D721Med (cell line): Measurements from ENCODE around the gene CIAO1.

Experiments
- DNase-seq: peaks from one replicate; pipeline ENCODE4 v3.0.0; 2011; ENCODE audit warnings: low spot score; ENCODE audit not compliant: insufficient read length
- FAIRE-seq: peaks from 2 replicates; lab custom pipeline; 2011; peaks lifted over from hg19 to GRCh38; lab: Jason Lieb, UNC
- TF ChIP-seq, protein P1 (sequence below): IDR thresholded peaks from 2 replicates; pipeline ENCODE4 v1.5.1; 2012; ENCODE audit warnings: mild to moderate bottlenecking, control low read depth; ENCODE audit not compliant: insufficient read depth; ENCODE audit errors: missing control alignments

CIAO1 gene

GRCh38 chr2:96317584-96317997 is 51.6 kb downstream of the CIAO1 start:
- DNase-seq: no peak
- FAIRE-seq: no peak
- TF ChIP-seq, protein P1, sequence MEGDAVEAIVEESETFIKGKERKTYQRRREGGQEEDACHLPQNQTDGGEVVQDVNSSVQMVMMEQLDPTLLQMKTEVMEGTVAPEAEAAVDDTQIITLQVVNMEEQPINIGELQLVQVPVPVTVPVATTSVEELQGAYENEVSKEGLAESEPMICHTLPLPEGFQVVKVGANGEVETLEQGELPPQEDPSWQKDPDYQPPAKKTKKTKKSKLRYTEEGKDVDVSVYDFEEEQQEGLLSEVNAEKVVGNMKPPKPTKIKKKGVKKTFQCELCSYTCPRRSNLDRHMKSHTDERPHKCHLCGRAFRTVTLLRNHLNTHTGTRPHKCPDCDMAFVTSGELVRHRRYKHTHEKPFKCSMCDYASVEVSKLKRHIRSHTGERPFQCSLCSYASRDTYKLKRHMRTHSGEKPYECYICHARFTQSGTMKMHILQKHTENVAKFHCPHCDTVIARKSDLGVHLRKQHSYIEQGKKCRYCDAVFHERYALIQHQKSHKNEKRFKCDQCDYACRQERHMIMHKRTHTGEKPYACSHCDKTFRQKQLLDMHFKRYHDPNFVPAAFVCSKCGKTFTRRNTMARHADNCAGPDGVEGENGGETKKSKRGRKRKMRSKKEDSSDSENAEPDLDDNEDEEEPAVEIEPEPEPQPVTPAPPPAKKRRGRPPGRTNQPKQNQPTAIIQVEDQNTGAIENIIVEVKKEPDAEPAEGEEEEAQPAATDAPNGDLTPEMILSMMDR: no peak

- DNase-seq (no peak), FAIRE-seq (no peak)
Measured at GRCh38 chr2:96318723-96319122, 52.7 kb downstream of the CIAO1 start.

GRCh38 chr2:96319396-96319795 is 53.4 kb downstream of the CIAO1 start:
- TF ChIP-seq, protein P1: no peak

More at GRCh38 chr2:96318723-96319122, 52.7 kb downstream of the CIAO1 start:
- TF ChIP-seq, protein P1: no peak

DNA sequence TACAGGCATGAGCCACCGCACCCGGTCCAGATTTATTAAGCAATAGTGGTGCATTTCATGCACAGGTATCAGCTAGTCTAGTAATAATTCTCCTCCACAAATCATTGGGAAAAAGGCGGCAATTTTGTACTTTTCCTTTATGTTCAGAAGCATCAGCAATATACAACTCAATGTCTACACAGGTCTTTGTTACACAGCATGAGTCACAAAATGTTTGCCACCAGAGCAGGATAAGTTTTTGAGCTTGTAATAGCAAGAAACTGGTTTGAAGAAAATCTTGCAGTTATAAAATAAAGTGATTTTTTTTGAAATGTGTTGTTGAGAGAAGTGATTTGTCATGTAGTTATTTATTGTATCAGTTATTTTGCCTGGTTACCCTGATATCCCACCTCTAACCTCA is 54.3 kb downstream of the CIAO1 start:
- DNase-seq (no peak), FAIRE-seq (no peak)
- TF ChIP-seq, protein P1: no peak

More at GRCh38 chr2:96319396-96319795, 53.4 kb downstream of the CIAO1 start:
- no peak for DNase-seq
- FAIRE-seq: no peak

DNA sequence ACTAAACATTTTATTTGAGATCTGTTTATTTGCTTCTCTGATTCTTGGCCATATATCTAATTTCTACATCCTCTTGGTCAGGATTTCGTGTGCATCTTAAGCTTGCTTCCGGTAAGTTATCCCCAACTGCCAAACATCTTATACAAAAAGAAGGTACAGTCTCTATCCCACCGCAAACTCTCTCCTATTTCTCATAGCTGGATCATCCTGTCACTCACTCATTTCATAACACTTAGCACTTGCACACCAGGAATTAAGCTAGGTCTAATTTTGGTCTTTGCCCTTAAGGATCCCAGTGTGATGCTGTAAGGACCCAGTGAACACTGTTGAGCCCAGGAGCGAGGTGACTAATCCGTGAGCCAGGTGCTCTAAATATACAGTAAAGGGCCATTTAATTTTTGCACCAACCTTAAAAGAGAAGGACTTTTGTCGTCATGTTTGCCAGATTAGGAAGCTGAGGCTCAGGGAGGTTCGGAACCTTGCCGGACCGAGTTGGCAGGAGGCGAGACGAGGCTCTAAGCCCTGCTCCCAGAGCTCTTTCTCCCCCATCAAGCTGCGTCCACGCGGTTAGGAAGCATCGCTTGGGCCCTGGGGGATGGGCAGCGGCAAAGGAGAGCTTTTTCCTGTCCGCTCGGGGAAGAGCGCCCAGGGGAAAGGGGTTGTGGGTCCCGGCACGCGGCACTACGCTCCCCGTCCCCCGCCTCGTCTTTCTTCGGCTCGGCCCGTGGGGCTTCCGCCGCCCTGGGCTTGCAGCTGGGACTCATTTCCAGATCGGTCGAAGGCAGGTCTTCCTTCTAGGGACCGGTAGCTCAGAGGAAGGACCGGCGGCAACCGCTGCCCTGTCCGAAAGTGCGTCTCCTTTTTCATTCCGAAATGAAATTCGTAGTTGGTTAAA is 55.0 kb downstream of the CIAO1 start:
- FAIRE-seq (no peak), DNase-seq (no peak)
- TF ChIP-seq, protein P1: no peak
